PC-9 (cell line): ENCODE measurements around the gene NCS1. TPM values are rescaled to one million over a fixed set of nuclear protein-coding genes. Genes with fewer than 3 reads are reported as not detected.

Experiments used
- Bru-seq: library from RNA; stranded (reverse); fragments of 400-500 nt; gene quantifications from one replicate; lab custom pipeline; 2021; lab: Mats Ljungman, UMichigan
- BruChase-seq, 2 experiments: library from RNA; stranded (reverse); fragments of 400-500 nt; gene quantifications; one replicate each; lab custom pipeline; 2021; lab: Mats Ljungman, UMichigan
- BruUV-seq: library from RNA; stranded (reverse); fragments of 400-500 nt; replicated peaks from 2 replicates; lab custom pipeline; 2021; lab: Mats Ljungman, UMichigan
- CTCF ChIA-PET: fragments of 300-600 bp; sonication (Branson Sonifier 250); formaldehyde crosslinking; loops from one replicate; lab custom pipeline; 2022; ENCODE audit warnings: antibody characterized with exemption; lab: Charles Lee
- POLR2A ChIA-PET: fragments of 300-600 bp; sonication (Branson Sonifier 250); formaldehyde crosslinking; loops from one replicate; lab custom pipeline; 2022; ENCODE audit warnings: antibody characterized with exemption; ENCODE audit not compliant: unreplicated experiment; lab: Charles Lee
- DNase-seq, 2 experiments: peaks; one replicate each; pipeline versions ENCODE4 v3.0.0 to v3.0.0-alpha.2; 2015 to 2022; ENCODE audit warnings: mixed read lengths in 1 of 2
- H2AFZ ChIP-seq: fragments of 200-600 bp; sonication (generic); 2 replicates; pipeline ENCODE4 v1.8.1; 2017; ENCODE audit warnings: antibody characterized with exemption
- H3F3A ChIP-seq: fragments of 200-600 bp; sonication (generic); 2 replicates; pipeline ENCODE4 v1.8.1; 2017; ENCODE audit warnings: antibody characterized with exemption, mild to moderate bottlenecking, low read depth; ENCODE audit not compliant: insufficient read depth
- H3K27ac ChIP-seq: fragments of 200-600 bp; sonication (generic); 2 replicates; pipeline ENCODE4 v1.6.1; 2016; ENCODE audit warnings: mixed run types
- H3K27me3 ChIP-seq: fragments of 200-600 bp; sonication (generic); 2 replicates; pipeline ENCODE4 v1.6.1; 2016; ENCODE audit warnings: low read depth, mixed run types; ENCODE audit not compliant: insufficient read depth
- H3K36me3 ChIP-seq: fragments of 200-600 bp; sonication (generic); 2 replicates; pipeline ENCODE4 v1.6.1; 2016; ENCODE audit warnings: low read depth, mixed run types
- H3K4me1 ChIP-seq: fragments of 200-600 bp; sonication (generic); replicated peaks from 2 replicates; pipeline ENCODE4 v1.6.1; 2016; ENCODE audit warnings: mixed run types; ENCODE audit not compliant: insufficient read depth
- H3K4me2 ChIP-seq: fragments of 200-600 bp; sonication (generic); 2 replicates; pipeline ENCODE4 v1.6.1; 2017; ENCODE audit warnings: mixed run types
- H3K4me3 ChIP-seq: fragments of 200-600 bp; sonication (generic); 2 replicates; pipeline ENCODE4 v1.6.1; 2016; ENCODE audit warnings: mixed run types
- H3K79me2 ChIP-seq: fragments of 200-600 bp; sonication (generic); 2 replicates; pipeline ENCODE4 v1.6.1; 2017; ENCODE audit warnings: low read depth, mixed run types
- H3K9me2 ChIP-seq: fragments of 200-600 bp; sonication (generic); 2 replicates; pipeline ENCODE4 v1.8.1; 2017; ENCODE audit warnings: mild to moderate bottlenecking; ENCODE audit not compliant: insufficient read depth
- H3K9me3 ChIP-seq: fragments of 200-600 bp; sonication (generic); 2 replicates; pipeline ENCODE4 v1.8.1; 2016; ENCODE audit warnings: low read depth; ENCODE audit not compliant: insufficient read depth
- H4K20me1 ChIP-seq: fragments of 200-600 bp; sonication (generic); 2 replicates; pipeline ENCODE4 v1.8.1; 2017; ENCODE audit not compliant: insufficient read depth
- CTCF ChIP-seq: fragments of 200-600 bp; sonication (generic); conservative IDR thresholded peaks from 2 replicates; pipeline ENCODE4 v1.6.1; 2017; ENCODE audit warnings: mixed run types, antibody characterized with exemption, mild to moderate bottlenecking, moderate library complexity
- EZH2 ChIP-seq: fragments of 200-600 bp; sonication (generic); IDR thresholded peaks from 2 replicates; pipeline ENCODE4 v1.8.0; 2017; ENCODE audit warnings: antibody characterized with exemption, low read depth
- intact Hi-C: fragments of 100-400 bp; cut with micrococcal nuclease; formaldehyde crosslinking; loops from one replicate; pipeline ENCODE4 v1.10.0; 2022; ENCODE audit not compliant: unreplicated experiment
- long read RNA-seq: library from polyadenylated mRNA; stranded (forward); transcript quantifications from one replicate; pipeline ENCODE4 v2.0.0, GENCODE V29; 2022
- total RNA-seq: library from RNA; stranded (reverse); gene quantifications from 2 replicates; pipeline ENCODE4 v1.2.3, GENCODE V29; 2021

NCS1 gene
- total RNA-seq (53.0 and 59.2 TPM in 2 replicates), Bru-seq, nascent RNA (percentile 62 among the genes with signal in this experiment), BruChase-seq, experiment 1, labeled RNA remaining after a 2-hour chase (percentile 69 among the genes with signal in this experiment), BruChase-seq, experiment 2, labeled RNA remaining after a 6-hour chase (percentile 84 among the genes with signal in this experiment)
- long read RNA-seq, full-length matches to known transcripts, result 58 of 81 reads
- long read RNA-seq, partial matches to known transcripts, result 2 of 81 reads
- long read RNA-seq, other reads (novel, unspliced or antisense), result 21 of 81 reads

GRCh38 chr9:130172161-130172857 is at the start of gene NCS1:
Gene NCS1 (plus strand): TSS chr9:130172404. CDS start chr9:130172664, 260 bp downstream.
- BruUV-seq, result no TSS peak
- H3K9me2 ChIP-seq, result no peaks in the 10 kb centered on the region
- H3K4me2 ChIP-seq, result peak within 1 kb of the TSS; percentile 96
- ChIA-PET CTCF (no interaction called here), POLR2A (interaction anchor here (0.7 kb wide), 1 partner anchor 183 kb away, joined by 19 read pairs; no protein-coding TSS in a partner anchor)
- peaks cover 8% of the 10 kb centered on the region for H3K79me2 ChIP-seq
- intact Hi-C loops, result loop anchor here (5.0 kb wide), 1 partner anchor 45 kb away; no protein-coding TSS in a partner anchor
- no peaks in the 10 kb centered on the region for H3K27me3 ChIP-seq
- no peak for TF ChIP-seq EZH2
- TF ChIP-seq CTCF, result no peak
- H3F3A ChIP-seq, result peaks cover 11% of the 10 kb centered on the region
- peak within 1 kb of the TSS; percentile 76 for H2AFZ ChIP-seq
- no peaks in the 10 kb centered on the region for H3K36me3 ChIP-seq
- H3K9me3 ChIP-seq, result no peaks in the 10 kb centered on the region
- peak within 1 kb of the TSS; percentile 62 for H3K4me3 ChIP-seq
- DNase-seq, result peak in 1 of 2 experiments; percentile 76
- H4K20me1 ChIP-seq, result no peaks in the 10 kb centered on the region
- no peak within 1 kb of the TSS for H3K27ac ChIP-seq
- peaks cover 4% of the 10 kb centered on the region; the same call in 1 of the 2 replicates for H3K4me1 ChIP-seq

GRCh38 chr9:130122456-130122855 is 49.7 kb upstream of the NCS1 start:
- Histone ChIP-seq H3F3A (peaks cover 24% of the 10 kb centered on the region), H3K4me1 (peaks cover 27% of the 10 kb centered on the region), H3K9me2 (no peaks in the 10 kb centered on the region), H3K27ac (no peak overlapping the region), H3K27me3 (no peaks in the 10 kb centered on the region), H3K36me3 (no peaks in the 10 kb centered on the region), H4K20me1 (no peaks in the 10 kb centered on the region), H3K4me3 (no peak overlapping the region), H3K79me2 (no peaks in the 10 kb centered on the region), H3K4me2 (no peak overlapping the region), H2AFZ (no peak overlapping the region), H3K9me3 (no peaks in the 10 kb centered on the region)
- no peak for DNase-seq
- BruUV-seq, result no TSS peak
- ChIA-PET CTCF (no interaction called here), POLR2A (no interaction called here)
- intact Hi-C loops, result no loop called here
- TF ChIP-seq EZH2 (no peak), CTCF (no peak)

- H3K9me3 ChIP-seq, result no peaks in the 10 kb centered on the region
- peaks cover 42% of the 10 kb centered on the region for H3F3A ChIP-seq
- no peak overlapping the region for H3K4me3 ChIP-seq
- H3K9me2 ChIP-seq, result no peaks in the 10 kb centered on the region
- H3K4me1 ChIP-seq, result peaks cover 34% of the 10 kb centered on the region
- no peak overlapping the region for H3K27ac ChIP-seq
- H3K27me3 ChIP-seq, result no peaks in the 10 kb centered on the region
- H3K79me2 ChIP-seq, result no peaks in the 10 kb centered on the region
- BruUV-seq, result no TSS peak
- no peak overlapping the region for H2AFZ ChIP-seq
- H4K20me1 ChIP-seq, result no peaks in the 10 kb centered on the region
- POLR2A ChIA-PET, result interaction anchor here (0.6 kb wide), 2 partner anchors 838 to 946 kb away, joined by 7 to 8 read pairs; partner anchors contain the start of gene IER5L
- TF ChIP-seq EZH2 (no peak), CTCF (no peak)
- no peak for DNase-seq
- CTCF ChIA-PET, result interaction anchor here (0.7 kb wide), 1 partner anchor 523 kb away, joined by 3 read pairs; no protein-coding TSS in a partner anchor
- intact Hi-C loops, result no loop called here
- H3K36me3 ChIP-seq, result no peaks in the 10 kb centered on the region
- H3K4me2 ChIP-seq, result no peak overlapping the region
Observed at GRCh38 chr9:130124085-130124860, 47.9 kb upstream of the NCS1 start.
